NCI-H2107 treated with DMSO at 0.1 percent for 48 hours (cell line): ENCODE data around the gene CIDEB.

Source experiments
- DNase-seq: peaks from one replicate; lab custom pipeline; 2025; ENCODE audit not compliant: unreplicated experiment; lab: John Stamatoyannopoulos, UW

Gene CIDEB

GRCh38 chr14:24312736-24313507, 5.1 kb upstream of the CIDEB start:
- DNase-seq, result no peak

- no peak for DNase-seq
Measured at GRCh38 chr14:24311837-24312615, 4.2 kb upstream of the CIDEB start.

GRCh38 chr14:24310646-24311604, 3.1 kb upstream of the CIDEB start, which contains the start of gene LTB4R:
Gene LTB4R, plus strand, starts transcription at chr14:24311502. Its CDS starts 4,150 bp downstream, at chr14:24315652.
- DNase-seq, result peak; percentile 76

- DNase-seq, result no peak
Measured at GRCh38 chr14:24310265-24310645, 2.5 kb upstream of the CIDEB start.

GRCh38 chr14:24309538-24310264, 1.9 kb upstream of the CIDEB start, which contains the start of gene LTB4R2:
Gene LTB4R2, plus strand, starts transcription at chr14:24310140. Its CDS starts 525 bp downstream, at chr14:24310665.
- no peak for DNase-seq

- no peak for DNase-seq
Measured at GRCh38 chr14:24308342-24309124, 756 bp upstream of the CIDEB start.

GRCh38 chr14:24307156-24307574, 612 bp downstream of the CIDEB start:
- DNase-seq, result no peak

- DNase-seq, result no peak
Measured at GRCh38 chr14:24304019-24304387, 3.8 kb downstream of the CIDEB start.

- no peak for DNase-seq
Measured at GRCh38 chr14:24300326-24300980, 7.3 kb downstream of the CIDEB start.

- peak; percentile 83 for DNase-seq
Measured at GRCh38 chr14:24299255-24300191, 8.3 kb downstream of the CIDEB start, which contains the start of the genes DHRS1 and NOP9. Gene DHRS1, minus strand, starts transcription at chr14:24299780. Its CDS starts 674 bp downstream, at chr14:24299106. Gene NOP9, plus strand, starts transcription at chr14:24299850. Its CDS starts 105 bp downstream, at chr14:24299955.

- DNase-seq, result no peak
Measured at GRCh38 chr14:24298892-24299254, 8.9 kb downstream of the CIDEB start.

GRCh38 chr14:24297190-24297964, 10.4 kb downstream of the CIDEB start:
- peak; percentile 56 for DNase-seq

GRCh38 chr14:24296341-24297157, 11.2 kb downstream of the CIDEB start:
- peak; percentile 61 for DNase-seq

GRCh38 chr14:24293525-24293924, 14.3 kb downstream of the CIDEB start:
- no peak for DNase-seq

GRCh38 chr14:24292118-24292807, 15.5 kb downstream of the CIDEB start:
- DNase-seq, result no peak
